ENCODE results near the gene ICAM1. TPM values are rescaled to one million over a fixed set of nuclear protein-coding genes. Genes with fewer than 3 reads are reported as not detected.

The ICAM1 gene
- polyA plus RNA-seq, 4 donors: 5.5 to 7.3 (median 6.4) TPM

Other genes starting within 250 kb of the ICAM1 start
- gene SHFL, start 184.8 kb upstream of the ICAM1 start, polyA plus RNA-seq (ENCODE audit: insufficient read length in 4 of 4): 10 to 100 TPM; 21.2 to 34.3 (median 27.5) TPM
- gene ANGPTL6, start 168.4 kb upstream of the ICAM1 start, polyA plus RNA-seq (ENCODE audit: insufficient read length in 4 of 4): 1 to 10 TPM; 2.3 to 3.5 (median 3.2) TPM
- gene PPAN, start 164.8 kb upstream of the ICAM1 start, polyA plus RNA-seq (ENCODE audit: insufficient read length in 4 of 4): 10 to 100 TPM; 25.8 to 44.5 (median 35.7) TPM
- gene P2RY11, start 159.4 kb upstream of the ICAM1 start, polyA plus RNA-seq (ENCODE audit: insufficient read length in 4 of 4): 10 to 100 TPM; 10.3 to 17.2 (median 14.0) TPM
- gene EIF3G, start 151.2 kb upstream of the ICAM1 start, polyA plus RNA-seq (ENCODE audit: insufficient read length in 4 of 4): 100 to 1,000 TPM; 190 to 229 (median 203) TPM
- gene DNMT1, start 76.2 kb upstream of the ICAM1 start, polyA plus RNA-seq (ENCODE audit: insufficient read length in 4 of 4): 100 to 1,000 TPM in 2 of 4 donors, 10 to 100 TPM in 2; 80.7 to 129 (median 108) TPM
- gene S1PR2, start 39.8 kb upstream of the ICAM1 start, polyA plus RNA-seq (ENCODE audit: insufficient read length in 4 of 4): 10 to 100 TPM; 11.0 to 14.4 (median 13.1) TPM
- 10 to 100 TPM; 31.5 to 59.7 (median 48.7) TPM for gene MRPL4, start 18.9 kb upstream of the ICAM1 start, polyA plus RNA-seq (ENCODE audit: insufficient read length in 4 of 4)
- under 1 TPM; 0.28 to 0.81 (median 0.58) TPM for gene ICAM4, start 15.8 kb downstream of the ICAM1 start, polyA plus RNA-seq (ENCODE audit: insufficient read length in 4 of 4)
- gene ICAM5, start 18.8 kb downstream of the ICAM1 start, polyA plus RNA-seq (ENCODE audit: insufficient read length in 4 of 4): under 1 TPM; 0.11 to 0.32 (median 0.23) TPM
- gene ZGLP1, start 38.7 kb downstream of the ICAM1 start, polyA plus RNA-seq (ENCODE audit: insufficient read length in 4 of 4): 10 to 100 TPM in 1 of 4 donors, 1 to 10 TPM in 3; 2.8 to 11.8 (median 6.9) TPM
- gene FDX2, start 44.9 kb downstream of the ICAM1 start, polyA plus RNA-seq (ENCODE audit: insufficient read length in 4 of 4): 10 to 100 TPM; 16.2 to 28.3 (median 21.7) TPM
- gene RAVER1, start 62.4 kb downstream of the ICAM1 start, polyA plus RNA-seq (ENCODE audit: insufficient read length in 4 of 4): 10 to 100 TPM; 22.2 to 45.2 (median 35.8) TPM
- 10 to 100 TPM in 2 of 4 donors, 1 to 10 TPM in 2; 8.4 to 11.5 (median 10.4) TPM for gene ICAM3, start 68.5 kb downstream of the ICAM1 start, polyA plus RNA-seq (ENCODE audit: insufficient read length in 4 of 4)
- gene TYK2, start 109.5 kb downstream of the ICAM1 start, polyA plus RNA-seq (ENCODE audit: insufficient read length in 4 of 4): 100 to 1,000 TPM in 3 of 4 donors, 10 to 100 TPM in 1; 95.0 to 174 (median 131) TPM
- gene CDC37, start 132.4 kb downstream of the ICAM1 start, polyA plus RNA-seq (ENCODE audit: insufficient read length in 4 of 4): 100 to 1,000 TPM; 137 to 181 (median 171) TPM
- gene PDE4A, start 149.4 kb downstream of the ICAM1 start, polyA plus RNA-seq (ENCODE audit: insufficient read length in 4 of 4): 1 to 10 TPM; 2.0 to 3.8 (median 2.6) TPM
- 10 to 100 TPM; 73.7 to 86.7 (median 77.7) TPM for gene KEAP1, start 232.2 kb downstream of the ICAM1 start, polyA plus RNA-seq (ENCODE audit: insufficient read length in 4 of 4)
- 1 to 10 TPM; 1.6 to 1.8 (median 1.8) TPM for gene S1PR5, start 246.3 kb downstream of the ICAM1 start, polyA plus RNA-seq (ENCODE audit: insufficient read length in 4 of 4)

Data from left renal cortex interstitium (tissue), 4 donors.